Upper lobe of left lung (tissue), 4 donors: ENCODE measurements around the gene SLC25A12.

Experiments
- CTCF ChIP-seq, 6 experiments: fragments of 450-650 bp in 4 of 6; fragments of 200-600 bp in 2 of 6; sonication (generic) in 2 of 6; IDR thresholded peaks; one replicate each; pipeline ENCODE4 v1.5.1; 2016 to 2019; ENCODE audit warnings: antibody characterized with exemption in 6 of 6
- POLR2A ChIP-seq, 4 donors: fragments of 450-650 bp; IDR thresholded peaks; one replicate each; pipeline ENCODE4 v1.5.1; 2016 to 2017; ENCODE audit warnings: antibody characterized with exemption in 4 of 4, mild to moderate bottlenecking in 2 of 4

- no peak for TF ChIP-seq CTCF (IDR thresholded peaks at IDR 0.05)
- no peak for TF ChIP-seq POLR2A (IDR thresholded peaks at IDR 0.05)
Observed at GRCh38 chr2:171792157-171792556, 101.9 kb downstream of the SLC25A12 start.
